ENCODE results near the gene ANKRD30BL.
"Not testable (repeated sequence)": the region's sequence is repeated elsewhere in the genome, so short reads cannot be mapped to it uniquely, and the experiment has no call there.

Gene ANKRD30BL

DNA sequence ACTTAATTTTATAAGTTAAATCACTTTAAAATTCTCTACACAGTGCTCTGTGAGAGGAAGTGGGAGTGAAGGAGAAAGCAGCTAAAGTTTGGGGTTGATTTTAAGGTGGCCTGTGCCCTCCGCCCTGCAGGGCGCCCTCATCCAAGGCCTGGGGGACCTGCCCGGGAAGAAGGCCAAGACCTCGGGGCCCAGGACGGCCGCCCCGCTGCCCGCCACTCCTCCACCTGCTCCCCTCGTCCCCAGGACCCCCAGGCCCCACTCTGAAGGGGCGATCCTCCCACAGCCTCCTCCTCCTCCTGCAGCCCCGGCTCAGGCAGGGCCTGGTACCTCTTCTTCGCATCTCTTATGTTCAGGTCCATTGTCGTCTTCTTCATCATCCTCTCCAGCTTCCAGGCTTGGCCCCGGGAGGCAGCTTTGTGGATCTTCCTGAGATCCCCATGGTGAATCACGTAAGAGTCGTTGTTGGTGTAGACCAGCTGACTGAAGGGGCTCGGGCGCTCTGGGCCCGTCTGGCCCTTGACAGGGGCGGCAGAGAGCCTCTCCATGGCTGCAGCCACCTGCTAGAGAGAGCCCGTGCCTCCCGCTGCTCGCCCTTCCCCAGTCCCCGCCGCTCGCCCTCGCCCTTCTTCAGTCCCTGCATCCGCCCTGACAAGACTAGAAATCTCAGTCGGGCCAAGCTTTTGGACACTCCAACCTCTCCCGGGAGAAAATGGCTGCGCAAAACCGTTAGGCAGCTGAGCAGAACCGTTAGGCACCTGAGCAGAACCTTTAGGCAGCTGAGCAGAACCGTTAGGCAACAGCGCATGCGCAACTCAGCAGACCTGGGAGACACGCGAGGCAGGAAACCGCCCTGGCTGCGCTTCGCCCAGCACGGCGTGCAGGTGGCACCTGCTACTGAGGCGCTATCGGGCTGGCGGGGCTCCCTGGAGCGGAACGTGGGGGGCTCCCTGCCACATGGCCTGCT is at the start of gene ANKRD30BL:
TSS of gene ANKRD30BL (minus strand) at position 792 of the 964 bp plus-strand sequence. CDS start at position 545, 247 bp downstream.
- H3K27me3 Mint-ChIP-seq; H3K27ac Mint-ChIP-seq; H3K36me3 Mint-ChIP-seq; H3K4me1 Mint-ChIP-seq; H3K9me3 Mint-ChIP-seq; DNase-seq (ENCODE audit: low spot score in 2 of 2); ATAC-seq (ENCODE audit: low read depth): not testable (repeated sequence)
- H3K4me3 Mint-ChIP-seq: peak within 1 kb of the TSS; percentile 61

DNA sequence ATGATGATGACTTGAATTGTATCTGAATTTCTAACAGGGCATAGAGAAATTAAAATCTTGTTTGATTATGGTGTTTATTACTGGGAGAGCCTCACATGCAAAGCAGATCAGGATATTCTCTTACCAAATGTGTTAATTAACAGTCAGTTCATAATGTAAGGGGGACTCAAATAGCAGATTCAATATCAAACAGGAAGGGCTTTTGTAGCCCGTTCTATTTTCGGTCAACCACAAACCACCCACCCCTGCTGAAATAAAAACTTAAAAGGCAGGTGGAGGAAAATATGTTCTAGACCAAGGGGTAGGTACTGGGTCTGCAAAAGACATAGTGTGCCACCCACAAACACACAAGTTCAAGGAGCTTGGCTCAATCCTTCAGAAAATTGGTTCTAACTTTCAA is 41.1 kb upstream of the ANKRD30BL start:
- H3K27me3 Mint-ChIP-seq; ATAC-seq (ENCODE audit: low read depth); H3K36me3 Mint-ChIP-seq; H3K4me3 Mint-ChIP-seq; H3K4me1 Mint-ChIP-seq; H3K27ac Mint-ChIP-seq; H3K9me3 Mint-ChIP-seq; DNase-seq (ENCODE audit: low spot score in 2 of 2): not testable (repeated sequence)

- DNase-seq (ENCODE audit: low spot score in 2 of 2); H3K36me3 Mint-ChIP-seq; H3K4me3 Mint-ChIP-seq; ATAC-seq (ENCODE audit: low read depth); H3K27me3 Mint-ChIP-seq; H3K4me1 Mint-ChIP-seq; H3K27ac Mint-ChIP-seq; H3K9me3 Mint-ChIP-seq: not testable (repeated sequence)
Measured at GRCh38 chr2:132192854-132193253, 31.1 kb upstream of the ANKRD30BL start.

- not testable (repeated sequence) for ATAC-seq (ENCODE audit: low read depth); H3K9me3 Mint-ChIP-seq; H3K36me3 Mint-ChIP-seq; H3K4me1 Mint-ChIP-seq; H3K27me3 Mint-ChIP-seq; DNase-seq (ENCODE audit: low spot score in 2 of 2); H3K27ac Mint-ChIP-seq; H3K4me3 Mint-ChIP-seq
Measured at GRCh38 chr2:132167100-132167499, 5.3 kb upstream of the ANKRD30BL start.

DNA sequence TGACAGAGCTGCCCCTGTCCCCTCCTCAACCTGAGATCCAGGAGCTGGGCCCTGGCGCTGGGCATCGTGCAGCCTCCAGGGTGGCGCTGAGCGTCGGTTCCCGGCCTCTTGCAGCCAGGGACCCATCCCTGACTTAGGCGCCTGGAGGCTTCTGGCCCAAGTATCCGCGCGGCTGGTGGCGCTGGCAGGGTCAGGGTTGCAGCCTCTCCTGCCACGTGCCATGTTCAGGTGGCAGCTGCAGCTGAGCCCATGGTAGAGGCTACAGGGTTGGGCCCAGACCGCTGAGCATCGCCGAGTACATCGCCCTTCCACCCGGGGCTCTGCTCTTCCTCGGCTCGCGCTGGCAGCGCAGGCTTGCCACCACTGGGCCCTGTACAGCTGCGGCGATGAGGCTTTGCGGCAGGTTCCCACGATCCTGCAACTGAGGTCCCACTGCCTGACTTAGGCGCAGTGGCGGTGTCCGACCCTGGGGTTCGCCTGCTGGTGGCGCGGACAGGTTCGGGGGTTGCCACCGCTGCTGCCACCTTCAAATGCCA is 441 bp upstream of the ANKRD30BL start:
- H3K27me3 Mint-ChIP-seq; H3K4me1 Mint-ChIP-seq; H3K27ac Mint-ChIP-seq; H3K36me3 Mint-ChIP-seq; DNase-seq (ENCODE audit: low spot score in 2 of 2); H3K4me3 Mint-ChIP-seq; H3K9me3 Mint-ChIP-seq; ATAC-seq (ENCODE audit: low read depth): not testable (repeated sequence)

DNA sequence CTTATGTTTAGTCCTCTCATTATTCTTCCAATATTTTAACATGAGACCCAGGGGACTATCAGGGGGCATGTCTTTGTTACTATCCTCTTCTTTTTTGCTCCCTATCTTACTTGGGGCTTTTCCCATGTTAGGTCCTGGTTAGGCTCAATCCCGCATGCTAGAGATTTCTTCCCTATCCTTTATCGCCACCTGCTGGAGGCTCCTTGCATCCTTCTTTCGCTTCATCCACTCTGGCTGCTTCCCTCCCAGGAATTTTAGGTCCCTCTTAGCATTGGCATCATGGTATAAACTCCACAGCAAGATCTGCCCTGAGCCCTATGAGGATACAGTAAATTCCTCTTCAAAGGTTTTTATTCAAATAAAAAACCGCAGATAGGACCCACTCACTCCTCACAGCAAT is 15.0 kb downstream of the ANKRD30BL start:
- not testable (repeated sequence) for H3K36me3 Mint-ChIP-seq; H3K4me1 Mint-ChIP-seq; H3K27me3 Mint-ChIP-seq; H3K27ac Mint-ChIP-seq; ATAC-seq (ENCODE audit: low read depth); H3K4me3 Mint-ChIP-seq; H3K9me3 Mint-ChIP-seq; DNase-seq (ENCODE audit: low spot score in 2 of 2)
